H1 (cell line): ENCODE measurements around the gene SMAD7. TPM values are rescaled to one million over a fixed set of nuclear protein-coding genes. Genes with fewer than 3 reads are reported as not detected.

Source experiments
- ATF2 ChIP-seq: IDR thresholded peaks from 2 replicates; pipeline ENCODE4 v1.6.1; 2012; ENCODE audit warnings: low read length, inconsistent platforms
- CEBPB ChIP-seq: IDR thresholded peaks from 2 replicates; pipeline ENCODE4 v1.6.1; 2012; ENCODE audit warnings: low read depth, low read length
- CTCF ChIP-seq, 3 experiments: IDR thresholded peaks; 1 replicate in 2 of 3; 2 replicates in 1 of 3; pipeline versions ENCODE4 v1.5.1 to v1.6.1; 2011; ENCODE audit warnings: low read length in 3 of 3, mild to moderate bottlenecking in 3 of 3, inconsistent platforms in 2 of 3, low read depth in 1 of 3, moderate library complexity in 1 of 3; ENCODE audit not compliant: insufficient read depth in 1 of 3; ENCODE audit errors: control extremely low read depth in 1 of 3
- SUZ12 ChIP-seq: fragments of 200-600 bp; sonication (generic); IDR thresholded peaks from 2 replicates; pipeline ENCODE4 v1.6.1; 2012; ENCODE audit warnings: mild to moderate bottlenecking, inconsistent platforms, low read length, moderate library complexity, mixed read lengths
- polyA plus RNA-seq, 7 experiments: library from polyadenylated mRNA; depleted of rRNA in 3 of 7; stranded (reverse) in 5 of 7; unstranded in 2 of 7; fragments of >200 nt in 5 of 7; fragments of 200-250 nt in 2 of 7; gene quantifications; 1 replicate in 5 of 7; 2 replicates in 1 of 7; 4 replicates in 1 of 7; pipeline versions ENCODE4 v1.2.1 to v1.2.3, GENCODE V29; 2011 to 2013; ENCODE audit warnings: missing spikeins in 2 of 7, mixed read lengths in 2 of 7
- total RNA-seq: library from RNA; stranded (reverse); fragmentation: NEBNext Ultra II Directional; extraction: Animal tissue kit (Norgen Biotek cat#: 25700); gene quantifications from 2 replicates; pipeline ENCODE4 v1.2.1, GENCODE V29; 2021

Gene SMAD7
- total and polyA plus RNA-seq, 2 of the 8 experiments (the other 6 are each of a cell fraction or from before 2014, with no cell fraction given): 6.5 to 15.5 TPM

- TF ChIP-seq CTCF (IDR thresholded peaks at IDR 0.05; ENCODE audit: control extremely low read depth in 1 of 3, insufficient read depth in 1 of 3, low read depth in 1 of 3, low read length in 3 of 3) (no peak), SUZ12 (no peak), CEBPB (no peak), ATF2 (no peak)
Observed at GRCh38 chr18:48875314-48875941, 75.3 kb downstream of the SMAD7 start (continued).
